LNCaP clone FGC (cell line): ENCODE results near the gene KRT20.

ENCODE experiments used
- DNase-seq: peaks from one replicate; pipeline ENCODE4 v3.0.0-alpha.2; 2011; ENCODE audit warnings: low read depth
- H3K4me3 ChIP-seq: 2 replicates; pipeline ENCODE4 v1.5.1; 2011; ENCODE audit warnings: mild to moderate bottlenecking, low read depth, low read length, control low read depth
- CTCF ChIP-seq: IDR thresholded peaks from 2 replicates; pipeline ENCODE4 v1.5.1; 2012; ENCODE audit warnings: mild to moderate bottlenecking; ENCODE audit not compliant: control insufficient read depth, insufficient read depth; ENCODE audit errors: extremely low read depth

KRT20 gene

DNA sequence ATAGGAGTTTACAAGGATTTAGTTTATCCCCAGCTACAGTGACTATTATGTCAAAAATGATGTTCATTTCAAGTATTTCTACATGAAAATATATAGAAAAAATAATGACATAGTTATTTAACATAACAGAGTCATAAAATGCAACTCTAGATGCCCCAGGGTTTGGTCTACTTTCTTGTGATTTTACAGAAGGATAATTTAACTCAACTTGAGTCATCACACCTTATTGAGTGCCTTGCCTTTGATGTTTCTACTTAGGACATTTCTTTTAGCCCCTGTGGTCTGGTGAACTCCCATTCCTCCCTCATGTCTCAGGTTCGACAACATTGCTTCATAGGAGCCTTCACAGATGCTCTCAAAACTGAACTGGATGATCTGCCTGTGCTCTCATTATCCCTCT lies 2.0 kb downstream of the KRT20 start:
- no peak for DNase-seq
- no peak overlapping the region for H3K4me3 ChIP-seq
- no peak for TF ChIP-seq CTCF

DNA sequence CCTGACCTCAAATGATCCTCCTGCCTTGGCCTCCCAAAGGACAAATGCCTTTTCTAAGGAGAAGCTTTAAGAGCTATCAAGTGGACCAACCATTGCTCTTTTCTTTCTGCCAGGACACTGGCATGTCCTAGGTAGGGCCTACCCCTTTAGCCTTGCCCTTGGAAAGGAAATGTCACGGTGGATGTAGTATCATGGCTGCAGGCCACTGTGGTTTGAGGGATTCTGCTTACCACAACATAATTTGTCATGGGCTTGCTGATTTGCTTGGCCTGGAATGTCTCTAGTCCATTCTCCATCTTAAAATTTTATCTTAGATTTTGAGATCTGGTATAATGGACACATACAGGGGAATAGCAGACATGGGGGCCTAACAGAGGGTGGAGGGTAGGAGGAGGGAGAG lies 6.0 kb downstream of the KRT20 start:
- no peak overlapping the region for H3K4me3 ChIP-seq
- no peak for DNase-seq
- TF ChIP-seq CTCF: no peak

- TF ChIP-seq CTCF: no peak
- H3K4me3 ChIP-seq: no peak overlapping the region
- no peak for DNase-seq
Observed at GRCh38 chr17:40878044-40878443, 7.0 kb downstream of the KRT20 start.

- no peak overlapping the region for H3K4me3 ChIP-seq
- TF ChIP-seq CTCF: no peak
- DNase-seq: no peak
Observed at GRCh38 chr17:40873801-40874200, 11.2 kb downstream of the KRT20 start.

- no peak for DNase-seq
- no peak for TF ChIP-seq CTCF
Observed at GRCh38 chr17:40873255-40873654, 11.8 kb downstream of the KRT20 start.

DNA sequence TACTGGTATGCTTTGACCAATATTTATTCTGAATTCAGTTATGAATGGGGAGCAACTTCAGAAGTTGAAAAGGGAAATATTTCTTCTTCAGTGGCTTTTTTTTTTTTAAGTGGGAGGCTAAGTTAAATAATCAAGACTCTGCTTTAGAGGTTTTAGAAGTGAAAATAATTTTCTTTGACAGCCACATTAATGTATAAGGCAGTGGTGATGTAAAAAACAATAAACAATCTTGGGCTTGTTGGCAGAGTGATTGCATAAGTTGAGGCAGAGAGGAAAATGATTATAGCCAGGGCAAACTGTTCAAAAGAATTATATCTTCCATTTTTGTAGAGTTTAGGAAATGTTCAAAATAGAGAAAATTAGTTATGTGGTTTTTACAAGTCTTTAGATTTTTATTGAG lies 12.6 kb downstream of the KRT20 start:
- no peak for DNase-seq
- H3K4me3 ChIP-seq: no peak overlapping the region
- no peak for TF ChIP-seq CTCF

More at GRCh38 chr17:40873255-40873654, 11.8 kb downstream of the KRT20 start:
- H3K4me3 ChIP-seq: no peak overlapping the region

- no peak for DNase-seq
- H3K4me3 ChIP-seq: no peak overlapping the region
- TF ChIP-seq CTCF: no peak
Observed at GRCh38 chr17:40871316-40871715, 13.7 kb downstream of the KRT20 start.
